HG03108 (cell line): ENCODE measurements around the gene VPS35L.
"Not testable (repeated sequence)": the region's sequence is repeated elsewhere in the genome, so short reads cannot be mapped to it uniquely, and the experiment has no call there.

ENCODE experiments used
- ATAC-seq: cut with Tn5 transposase; IDR thresholded peaks from one replicate; pipeline ENCODE4 v1.9.1; 2021; ENCODE audit warnings: moderate library complexity; ENCODE audit not compliant: unreplicated experiment

Gene VPS35L

DNA sequence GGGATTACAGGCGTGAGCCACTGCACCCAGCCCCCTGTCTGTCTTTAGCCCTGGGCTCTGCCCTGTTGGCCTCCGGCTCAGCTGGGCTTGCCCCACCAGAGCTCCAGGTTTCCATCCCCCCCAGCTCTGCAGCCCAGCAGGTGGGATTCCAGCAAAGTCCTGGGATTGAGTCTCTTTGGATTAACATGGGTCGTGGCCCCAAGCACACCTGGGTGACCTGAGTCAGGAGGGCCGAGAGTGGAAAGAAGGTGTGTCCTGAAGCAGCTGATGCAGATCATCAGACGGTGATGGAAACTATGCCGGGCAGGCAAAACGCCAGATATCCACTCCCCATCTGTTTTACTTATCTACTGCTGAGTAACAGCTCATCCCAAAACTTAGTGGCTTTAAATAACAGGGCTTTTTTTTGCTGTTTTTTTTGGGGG, 90.1 kb downstream of the VPS35L start:
- ATAC-seq, result no peak

DNA sequence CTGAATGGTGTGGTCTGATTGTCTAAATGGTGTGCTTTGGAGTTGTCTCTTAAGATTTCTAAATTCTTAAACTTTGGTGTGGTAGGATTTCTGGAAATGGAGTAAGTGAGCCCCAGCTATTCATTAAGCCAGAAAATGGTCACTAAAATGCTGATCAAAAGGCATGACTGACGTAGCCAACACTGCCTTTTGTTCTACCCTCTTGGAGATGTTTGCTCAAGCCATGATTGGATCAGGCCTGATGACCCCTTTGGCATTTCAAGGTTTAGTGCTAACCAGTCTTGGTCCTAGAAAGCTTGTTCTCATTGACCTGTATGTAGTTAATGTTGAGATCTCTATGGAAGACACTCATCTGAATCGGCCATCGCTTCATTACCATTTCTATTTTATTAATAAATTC, 94.5 kb downstream of the VPS35L start:
- ATAC-seq, result no peak

DNA sequence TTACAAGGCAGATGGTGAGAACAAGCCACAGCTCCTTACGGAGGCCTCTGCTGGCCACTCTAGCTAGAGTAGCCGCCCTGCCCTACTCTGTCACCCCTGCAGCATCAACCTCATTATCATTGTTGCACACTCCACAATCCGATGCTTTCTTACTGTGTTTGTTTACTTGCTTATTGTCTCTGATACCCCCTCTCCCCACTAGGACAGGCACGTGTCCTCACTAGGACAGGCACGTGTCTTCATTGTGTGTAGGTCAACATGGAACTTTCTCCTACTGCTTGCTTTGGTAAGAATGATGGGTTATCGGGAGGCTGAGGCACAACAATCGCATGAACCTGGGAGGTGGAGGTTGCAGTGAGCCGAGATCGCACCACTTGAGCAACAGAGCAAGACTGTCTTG, 98.6 kb downstream of the VPS35L start:
- no peak for ATAC-seq

DNA sequence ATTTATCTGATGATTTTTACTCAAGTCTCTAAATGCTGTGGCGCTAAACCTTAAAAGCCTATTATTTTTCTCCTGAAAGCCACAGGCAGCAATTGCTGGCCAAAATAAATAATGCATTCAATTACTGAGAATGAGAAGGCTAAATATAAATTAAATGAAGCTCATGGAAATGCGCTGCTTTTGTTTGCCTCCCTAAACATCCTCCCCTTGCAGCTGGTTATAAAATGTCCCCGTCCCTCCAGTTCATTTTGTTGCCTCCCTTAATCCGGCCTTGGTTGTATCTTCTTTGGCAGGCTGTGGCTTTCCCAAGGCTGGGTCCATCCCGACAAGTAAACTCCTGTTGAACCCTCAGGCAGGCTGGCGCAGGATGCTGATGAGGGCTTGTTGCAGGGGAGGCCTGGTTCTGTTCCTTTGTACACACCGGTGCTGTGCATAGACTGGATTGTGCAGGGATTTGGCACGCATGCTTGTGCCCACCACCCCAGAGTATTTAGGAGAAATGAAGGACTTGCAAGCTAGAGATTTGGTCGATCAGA, 99.8 kb downstream of the VPS35L start:
- no peak for ATAC-seq

DNA sequence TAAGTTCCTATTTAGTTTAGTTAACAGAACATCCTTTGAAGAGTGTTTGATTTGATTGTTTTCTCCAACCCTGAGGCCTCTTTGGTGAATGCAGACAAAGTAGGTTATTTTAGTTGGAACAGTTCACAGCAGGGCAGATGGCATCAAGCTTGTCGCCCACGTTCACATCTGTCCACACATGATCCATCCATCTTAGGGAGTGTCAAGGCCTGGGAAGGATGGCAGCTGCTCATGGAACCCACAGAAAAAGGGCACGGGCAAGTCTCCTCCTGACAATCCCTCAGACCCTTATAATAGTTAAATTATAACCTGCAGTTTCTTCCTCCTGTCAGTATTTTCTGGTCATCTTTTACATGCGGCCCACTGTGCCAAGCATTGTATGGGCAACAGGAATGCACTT, 102.3 kb downstream of the VPS35L start:
- no peak for ATAC-seq

DNA sequence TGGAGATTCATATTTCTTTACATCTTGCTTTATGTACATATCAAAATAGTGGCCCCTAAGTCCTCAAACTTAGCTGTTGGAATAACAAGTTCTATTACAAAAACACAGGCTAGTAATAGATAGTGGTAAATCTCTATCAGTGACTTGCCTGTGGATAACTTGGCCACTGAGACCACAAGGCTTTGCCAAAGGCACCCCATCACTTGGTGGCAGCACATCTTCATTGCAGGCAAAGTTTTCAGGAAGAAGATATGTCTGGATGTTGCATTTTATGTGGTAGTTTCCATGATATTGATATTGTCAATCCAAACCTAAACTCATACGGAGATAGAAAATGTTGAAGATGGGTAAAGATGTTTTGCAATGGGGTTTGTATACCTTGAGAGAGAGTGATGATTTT, 104.1 kb downstream of the VPS35L start:
- no peak for ATAC-seq

DNA sequence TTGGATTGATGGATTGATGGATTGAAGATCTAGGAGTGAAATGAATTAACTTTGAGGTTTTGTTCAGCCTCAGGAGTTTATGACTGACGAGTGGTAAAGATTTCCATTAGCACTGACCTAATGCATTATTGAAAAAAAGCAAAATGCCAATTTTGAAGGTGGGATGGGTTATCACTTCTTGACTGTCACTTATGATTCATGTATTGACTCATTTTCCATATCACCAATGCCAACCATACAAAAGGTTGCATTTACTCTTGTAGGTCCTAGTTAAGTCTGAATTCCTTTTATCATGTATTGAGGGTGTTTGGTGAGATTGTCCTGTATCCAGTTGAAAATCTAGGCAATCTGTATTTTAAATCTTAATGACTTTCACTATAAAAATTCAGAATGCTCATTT, 104.9 kb downstream of the VPS35L start:
- ATAC-seq, result no peak

DNA sequence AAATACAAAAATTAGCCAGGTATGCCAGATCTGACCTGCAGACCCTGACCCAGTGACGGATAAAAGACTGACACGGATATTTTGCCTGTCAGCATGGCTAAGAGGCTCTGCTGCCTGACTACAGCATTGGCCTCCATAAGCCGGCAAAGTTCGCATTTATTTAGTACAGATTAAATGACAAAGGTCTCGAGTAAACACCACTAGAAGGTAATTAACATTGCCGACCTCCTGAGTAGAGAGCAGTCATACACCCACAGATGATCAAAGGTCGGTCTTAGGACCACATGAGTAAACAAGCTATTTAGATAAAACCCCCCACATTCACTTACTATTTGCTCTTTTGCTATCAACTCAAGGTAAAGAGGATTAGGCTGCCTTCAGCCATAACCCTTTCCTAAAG, 106.8 kb downstream of the VPS35L start:
- no peak for ATAC-seq

DNA sequence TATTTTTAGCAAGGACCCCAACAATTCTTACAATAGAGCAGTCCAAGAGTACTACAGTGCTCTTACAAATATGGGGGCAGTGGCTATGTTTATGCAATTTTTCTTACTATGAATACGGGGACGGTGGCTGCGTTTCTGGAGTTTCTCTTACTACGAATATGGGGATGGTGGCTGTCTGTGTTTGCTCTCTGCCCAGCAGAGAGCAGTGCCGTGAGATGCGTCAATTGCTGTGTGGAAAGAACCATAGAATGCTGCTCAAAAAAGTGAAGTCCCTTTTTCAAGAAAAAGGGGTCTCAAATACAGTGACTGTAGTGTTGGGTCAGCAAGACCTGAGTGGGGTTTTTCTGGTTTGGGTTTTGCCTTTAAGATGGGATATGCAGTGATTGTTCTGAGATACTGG, 108.7 kb downstream of the VPS35L start:
- no peak for ATAC-seq

DNA sequence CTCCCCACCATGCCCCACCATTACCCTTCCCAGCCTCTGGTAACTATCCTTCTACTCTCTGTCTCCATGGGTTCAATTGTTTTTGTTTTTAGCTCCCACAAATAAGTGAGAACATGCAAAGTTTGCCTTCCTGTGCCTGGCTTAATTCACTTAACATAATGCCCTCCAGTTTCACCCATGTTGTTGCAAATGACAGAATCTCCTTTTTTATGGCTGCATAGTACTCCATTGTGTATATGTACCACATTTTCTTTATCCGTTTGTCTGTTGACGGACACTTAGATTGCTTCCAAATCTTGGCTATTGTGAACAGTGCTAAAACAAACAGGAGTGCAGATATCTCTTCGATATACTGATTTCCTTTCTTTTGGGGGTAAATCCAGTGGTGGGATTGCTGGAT, 109.8 kb downstream of the VPS35L start:
- not testable (repeated sequence) for ATAC-seq

DNA sequence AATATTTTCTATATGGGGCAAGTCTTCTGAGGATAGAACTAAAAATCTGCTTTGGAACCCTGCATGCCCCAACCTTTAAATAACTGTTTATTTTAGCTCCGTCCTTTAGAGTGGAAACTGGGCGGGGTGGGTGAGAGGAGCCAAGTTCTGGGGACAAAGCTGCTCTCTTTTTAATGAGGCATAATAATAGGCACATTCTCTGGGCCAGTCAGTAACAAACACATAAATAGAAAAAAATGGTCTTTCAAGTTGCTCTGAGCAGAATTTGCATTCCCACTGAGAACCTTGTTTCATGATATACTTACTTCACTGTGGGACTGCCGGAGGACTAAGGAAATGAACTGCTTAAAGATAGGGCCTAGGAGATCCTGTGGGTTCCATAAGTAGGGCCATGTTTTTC, 111.0 kb downstream of the VPS35L start:
- ATAC-seq, result no peak

DNA sequence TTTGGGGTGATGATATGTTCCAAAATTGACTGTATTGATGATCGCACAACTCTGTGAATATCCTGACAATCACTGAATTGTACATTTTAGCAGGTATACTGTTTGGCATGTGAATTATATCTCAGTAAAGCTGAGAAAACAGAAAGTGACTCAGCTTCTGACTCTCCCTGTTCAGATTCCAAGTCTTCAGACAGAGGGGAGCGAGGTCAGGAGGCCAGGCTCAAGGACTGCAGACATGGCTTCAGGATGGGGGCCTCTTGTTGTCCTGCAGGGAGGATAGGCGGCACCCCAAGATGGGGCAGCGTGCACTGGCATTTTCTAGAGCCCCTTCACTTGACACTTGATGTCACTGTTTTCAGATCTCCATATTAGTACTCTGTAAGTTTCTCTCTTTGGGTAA, 116.9 kb downstream of the VPS35L start:
- no peak for ATAC-seq

DNA sequence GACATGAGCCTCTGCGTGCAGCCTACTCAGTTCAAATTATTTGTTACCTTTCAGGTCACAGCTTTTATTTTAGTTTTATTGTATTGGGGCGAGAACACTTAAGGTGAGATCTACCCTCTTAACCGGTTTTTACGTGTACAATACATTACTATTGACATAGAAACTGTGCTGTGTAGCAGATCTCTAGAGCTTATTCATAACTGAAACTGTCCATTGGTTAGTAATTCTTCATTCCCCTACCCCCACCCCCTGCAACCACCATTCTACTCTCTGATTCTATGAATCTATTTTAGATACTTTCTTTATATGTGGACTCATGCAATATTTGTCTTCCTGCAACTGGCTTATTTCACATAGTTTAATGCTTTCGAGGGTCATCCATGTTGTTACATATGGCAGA, 119.0 kb downstream of the VPS35L start:
- ATAC-seq, result no peak

DNA sequence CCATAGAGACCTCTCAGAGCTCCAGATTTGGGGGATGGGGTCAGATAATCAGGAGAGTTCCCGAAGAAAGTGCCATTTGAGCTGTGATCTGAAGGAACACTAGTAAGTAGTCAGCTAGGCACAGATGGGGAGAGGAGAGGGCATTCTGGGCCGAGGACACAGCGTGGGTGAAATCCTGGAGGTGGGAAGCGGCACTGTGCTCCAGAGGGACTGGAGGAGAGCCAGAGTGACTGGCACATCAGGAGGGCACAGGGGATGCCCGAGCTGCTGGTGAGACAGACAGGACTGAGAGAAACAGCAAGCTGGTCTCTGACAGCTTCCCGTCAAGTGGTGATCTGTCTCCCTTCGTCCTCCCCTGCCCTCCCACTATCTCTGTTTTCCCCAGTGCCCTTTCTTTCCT, 121.9 kb downstream of the VPS35L start:
- ATAC-seq, result no peak

DNA sequence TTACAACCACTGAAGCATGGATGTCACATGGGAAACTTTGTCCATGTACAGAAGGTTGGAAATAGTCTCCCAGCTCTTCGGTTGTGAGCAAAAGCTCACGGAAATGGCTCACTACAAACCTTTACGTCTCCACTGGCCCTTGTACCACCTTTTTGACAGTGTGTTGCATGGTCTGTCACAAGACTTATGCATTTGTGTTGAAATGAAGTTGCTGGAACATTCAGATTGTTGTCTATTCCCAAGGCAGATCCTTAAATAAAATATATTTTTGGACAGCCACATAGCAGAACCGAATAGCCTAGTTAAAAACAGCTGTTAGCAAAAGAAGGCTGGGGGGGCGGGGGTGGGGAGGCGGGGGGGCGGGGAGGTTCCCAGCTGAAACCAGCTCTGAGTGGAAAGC, 123.3 kb downstream of the VPS35L start:
- ATAC-seq, result no peak

DNA sequence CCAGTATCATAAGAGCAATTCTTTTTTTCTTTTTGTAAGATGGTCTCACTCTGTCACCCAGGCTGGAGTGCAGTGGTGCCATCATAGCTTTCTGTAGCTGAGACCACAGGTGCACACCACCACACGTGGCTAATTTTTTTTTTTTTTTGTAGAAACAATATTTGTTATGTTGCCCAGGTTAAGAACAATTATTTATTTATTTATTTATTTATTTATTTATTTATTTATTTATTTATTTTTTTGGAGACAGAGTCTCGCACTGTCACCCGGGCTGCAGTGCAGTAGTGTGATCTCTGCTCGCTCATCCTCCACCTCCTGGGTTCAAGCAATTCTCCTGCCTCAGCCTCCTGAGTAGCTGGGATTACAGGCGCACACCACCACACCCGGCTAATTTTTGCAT, 123.8 kb downstream of the VPS35L start:
- ATAC-seq, result not testable (repeated sequence)

DNA sequence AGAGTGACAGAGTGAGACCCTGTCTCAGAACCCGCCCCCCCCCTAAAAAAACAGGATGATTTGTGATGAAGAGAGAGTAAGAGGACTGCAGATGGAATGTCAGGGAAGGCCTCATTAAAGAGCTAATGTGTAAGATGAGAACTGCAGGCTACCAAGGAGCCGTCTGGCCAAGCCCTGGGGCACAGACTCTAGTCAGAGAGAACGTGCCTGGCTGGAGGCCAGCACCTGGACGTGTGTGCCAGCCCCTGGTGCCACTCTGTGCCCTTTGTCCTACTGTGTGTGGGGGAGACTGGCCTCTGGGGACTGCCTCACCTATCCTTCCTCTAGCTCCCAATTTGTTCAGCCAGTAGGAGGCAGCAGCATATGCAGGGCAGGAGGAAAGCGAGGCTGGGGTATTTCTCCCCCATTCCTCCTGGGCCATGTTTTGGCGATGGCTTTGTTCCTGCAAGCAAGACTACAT, 125.4 kb downstream of the VPS35L start:
- no peak for ATAC-seq

DNA sequence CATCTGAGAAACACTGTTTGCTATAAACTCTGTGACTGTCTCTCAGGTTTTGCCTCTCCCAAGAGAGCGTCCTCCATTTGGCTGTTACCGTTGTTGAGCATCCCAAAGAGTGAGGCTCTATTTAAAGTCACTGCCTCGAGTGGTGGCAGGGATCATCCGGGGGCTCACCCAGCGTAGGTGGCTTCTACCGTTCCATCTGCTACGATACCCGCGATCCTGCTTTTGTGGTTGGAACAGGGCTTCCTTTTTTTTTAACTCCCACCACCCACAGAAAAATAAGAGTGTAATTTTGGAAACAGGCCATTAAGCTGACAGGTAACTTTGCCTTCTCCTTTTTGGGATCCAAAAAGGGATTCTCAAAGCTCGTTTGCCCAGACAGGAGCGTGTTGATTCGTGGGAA, 126.1 kb downstream of the VPS35L start:
- no peak for ATAC-seq

DNA sequence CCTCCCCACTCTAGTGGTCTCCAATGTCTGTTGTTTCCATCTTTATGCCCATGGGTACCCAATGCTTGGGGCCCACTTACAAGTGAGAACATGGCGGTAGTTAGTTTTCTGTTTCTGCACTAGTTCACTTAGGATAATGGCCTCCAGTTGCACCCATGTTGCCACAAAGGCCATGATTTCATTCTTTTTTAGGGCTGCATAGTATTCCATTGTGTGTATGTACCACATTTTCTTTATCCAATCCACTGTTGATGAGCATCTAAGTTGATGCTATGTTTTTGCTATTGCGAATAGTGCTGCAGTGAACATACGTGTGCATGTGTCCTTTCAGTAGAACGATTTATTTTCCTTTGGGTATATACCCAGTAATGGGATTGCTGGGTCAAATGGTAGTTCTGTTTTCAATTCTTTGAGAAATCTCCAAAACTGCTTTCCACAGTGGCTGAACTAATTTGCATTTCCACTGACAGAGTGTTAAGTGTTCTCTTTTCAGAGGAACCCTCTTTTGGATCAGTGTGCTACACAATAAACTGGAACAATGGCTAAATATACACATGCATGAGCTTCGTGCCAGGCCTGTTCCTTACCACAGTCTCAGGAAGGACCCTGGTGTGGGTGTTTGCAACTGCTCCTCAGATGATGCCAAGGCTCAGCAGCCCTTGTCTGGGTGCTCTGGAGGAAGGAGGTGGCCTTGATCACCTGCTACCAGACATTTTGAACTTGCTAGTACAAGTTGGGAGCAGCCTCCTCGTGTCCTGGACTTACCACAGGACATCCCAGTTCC, 128.1 kb downstream of the VPS35L start:
- ATAC-seq, result no peak

DNA sequence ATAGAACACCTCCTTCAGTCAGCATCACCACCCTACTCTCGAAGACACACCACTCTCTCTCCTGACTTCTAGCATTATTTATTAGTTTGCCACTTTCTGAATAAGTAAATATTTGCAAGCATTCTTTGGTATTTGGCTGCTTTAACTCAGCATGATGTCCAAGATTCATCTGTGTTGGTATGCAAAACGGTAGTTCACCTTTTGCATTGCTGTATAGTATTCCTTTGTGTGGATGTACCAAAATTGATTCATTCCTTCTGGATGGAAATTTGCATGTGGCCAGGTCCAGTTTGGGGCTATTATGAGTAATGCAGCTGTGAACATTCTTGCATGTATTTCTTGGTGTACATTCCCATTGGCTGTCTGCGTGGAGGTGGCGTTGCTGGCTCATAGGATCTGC, 129.7 kb downstream of the VPS35L start:
- ATAC-seq, result no peak

DNA sequence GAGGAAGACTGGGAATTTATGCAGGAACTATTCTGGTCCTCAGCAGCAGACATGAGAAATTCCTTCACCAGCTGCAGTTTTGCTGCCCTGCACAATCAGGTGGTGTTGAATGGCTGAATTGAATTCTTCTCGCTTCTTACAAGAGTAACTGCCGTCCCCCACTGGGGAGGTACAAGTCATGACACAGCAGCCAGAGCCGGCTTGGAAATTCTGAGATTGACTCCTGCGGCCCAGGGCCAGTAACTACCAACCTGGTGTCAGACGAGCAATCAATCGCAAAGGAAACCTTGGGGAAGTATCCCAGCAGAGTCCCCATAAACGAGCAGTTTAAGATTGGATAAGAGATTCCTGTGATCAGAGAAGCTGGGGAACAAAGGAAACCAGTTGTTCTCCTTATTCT, 131.8 kb downstream of the VPS35L start:
- ATAC-seq, result no peak

DNA sequence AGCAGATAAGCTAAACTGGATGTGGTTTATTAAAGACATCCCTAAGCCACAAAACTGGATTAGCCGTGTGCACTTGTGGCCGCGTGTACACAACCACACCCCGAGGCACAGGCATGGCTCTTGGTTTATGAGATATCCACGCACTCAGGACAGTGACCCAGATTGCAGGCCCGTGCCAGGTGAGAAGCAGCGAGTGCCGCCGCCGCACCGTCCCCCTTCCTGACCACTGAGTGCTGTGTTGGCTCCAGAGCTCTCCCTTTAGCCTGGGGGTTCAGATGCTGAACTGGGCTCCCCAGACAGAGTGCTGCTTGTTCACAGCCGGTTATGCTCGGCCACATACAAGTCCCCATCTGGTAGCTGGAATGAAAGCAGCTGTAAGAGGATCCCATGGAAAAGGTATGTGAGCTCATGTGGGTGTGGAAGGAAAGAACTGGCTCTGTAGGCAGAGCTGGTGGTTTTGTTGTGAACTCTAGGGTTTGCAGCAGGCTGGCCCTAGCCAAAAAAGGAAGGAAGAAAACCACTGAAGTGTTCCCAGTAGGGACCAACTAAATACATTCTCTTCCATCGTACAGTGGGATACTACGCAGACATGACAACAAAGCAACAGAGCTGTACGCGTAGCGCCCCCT, 133.0 kb downstream of the VPS35L start:
- ATAC-seq, result no peak
